ENCODE results near the gene ADIPOR2.

DNA sequence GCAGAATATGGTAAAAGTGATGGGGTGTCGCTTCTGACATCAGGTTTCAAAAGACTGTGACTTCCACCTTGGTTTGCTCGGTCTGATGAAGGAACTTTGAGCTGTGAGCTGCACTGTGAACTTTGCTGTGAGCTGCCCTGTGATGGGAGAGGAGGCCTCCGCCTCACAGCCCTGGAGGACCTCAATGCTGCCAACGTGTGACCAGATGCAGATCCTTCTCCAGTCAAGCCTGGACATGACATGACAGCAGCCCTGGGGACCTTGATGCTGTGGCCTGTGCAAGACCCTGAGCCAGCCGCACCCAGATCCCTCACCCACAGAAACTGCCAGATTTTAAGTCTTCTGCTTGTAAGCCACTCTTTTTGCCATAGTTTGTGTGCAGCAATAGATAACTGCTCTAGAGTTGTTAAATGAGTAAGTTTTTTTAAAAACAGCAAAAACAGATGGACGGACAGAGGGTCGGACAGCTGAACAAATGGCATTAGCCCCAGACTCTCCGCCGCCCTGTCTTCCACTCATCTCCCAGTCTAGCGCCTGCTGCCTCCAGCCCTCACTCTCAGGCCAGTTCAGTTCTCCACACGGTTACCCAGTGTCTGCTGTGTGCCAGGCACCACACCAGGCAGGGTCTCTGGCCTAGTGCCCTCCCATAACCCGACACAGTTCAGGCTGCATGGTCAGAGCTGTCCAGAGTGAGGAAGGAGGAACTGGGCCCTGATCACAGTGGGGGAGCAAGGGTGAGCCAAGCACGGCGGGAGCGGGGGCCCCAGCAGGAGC, 116.4 kb downstream of the ADIPOR2 start:
- TF ChIP-seq CTCF (IDR thresholded peaks at IDR 0.05) (no peak), POLR2A (IDR thresholded peaks at IDR 0.05) (no peak)
